Measurements from ENCODE around the gene TPI1. TPM values are rescaled to one million over a fixed set of nuclear protein-coding genes. Genes with fewer than 3 reads are reported as not detected.

Gene TPI1
- total RNA-seq, 1 donor from 2014 or later: 274 TPM

DNA sequence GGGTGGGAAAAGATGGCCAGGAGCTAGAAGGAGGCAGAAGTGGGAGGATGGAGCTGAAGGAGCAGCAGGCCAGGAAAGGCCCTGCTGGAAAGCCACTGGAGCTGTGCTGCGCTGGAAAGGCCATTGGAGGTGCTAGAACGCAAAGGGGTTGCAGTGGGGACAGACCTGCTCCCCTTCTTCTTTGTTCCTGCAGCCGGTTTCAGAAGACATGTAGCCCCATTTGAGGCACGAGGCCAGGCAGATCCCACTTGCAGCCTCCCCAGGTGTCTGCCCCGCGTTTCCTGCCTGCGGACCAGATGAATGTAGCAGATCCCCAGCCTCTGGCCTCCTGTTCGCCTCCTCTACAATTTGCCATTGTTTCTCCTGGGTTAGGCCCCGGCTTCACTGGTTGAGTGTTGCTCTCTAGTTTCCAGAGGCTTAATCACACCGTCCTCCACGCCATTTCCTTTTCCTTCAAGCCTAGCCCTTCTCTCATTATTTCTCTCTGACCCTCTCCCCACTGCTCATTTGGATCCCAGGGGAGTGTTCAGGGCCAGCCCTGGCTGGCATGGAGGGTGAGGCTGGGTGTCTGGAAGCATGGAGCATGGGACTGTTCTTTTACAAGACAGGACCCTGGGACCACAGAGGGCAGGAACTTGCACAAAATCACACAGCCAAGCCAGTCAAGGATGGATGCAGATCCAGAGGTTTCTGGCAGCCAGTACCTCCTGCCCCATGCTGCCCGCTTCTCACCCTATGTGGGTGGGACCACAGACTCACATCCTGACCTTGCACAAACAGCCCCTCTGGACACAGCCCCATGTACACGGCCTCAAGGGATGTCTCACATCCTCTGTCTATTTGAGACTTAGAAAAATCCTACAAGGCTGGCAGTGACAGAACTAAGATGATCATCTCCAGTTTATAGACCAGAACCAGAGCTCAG, 48.0 kb upstream of the TPI1 start:
- no peak for DNase-seq (ENCODE audit: extremely low spot score in 2 of 2)
- no peak for TF ChIP-seq POLR2AphosphoS5 (IDR thresholded peaks at IDR 0.05; ENCODE audit: insufficient read depth in 1 of 2, low read depth in 1 of 2)
- no peak for TF ChIP-seq POLR2A (IDR thresholded peaks at IDR 0.05)
- TF ChIP-seq CTCF (IDR thresholded peaks at IDR 0.05): no peak
- intact Hi-C loops (cut with DNase I): no loop called here
- no peaks in the 10 kb centered on the region for H3K27me3 ChIP-seq
- peaks cover 19% of the 10 kb centered on the region for H3K4me1 ChIP-seq
- no peaks in the 10 kb centered on the region for H3K36me3 ChIP-seq
- H3K9me3 ChIP-seq: no peaks in the 10 kb centered on the region
- H3K4me3 ChIP-seq: no peak overlapping the region
- H3K27ac ChIP-seq: no peak overlapping the region

- H3K4me1 ChIP-seq: peaks cover 24% of the 10 kb centered on the region
- H3K36me3 ChIP-seq: no peaks in the 10 kb centered on the region
- intact Hi-C loops (cut with DNase I): no loop called here
- no peak overlapping the region for H3K4me3 ChIP-seq
- no peak overlapping the region for H3K27ac ChIP-seq
- TF ChIP-seq POLR2A (IDR thresholded peaks at IDR 0.05) (no peak), CTCF (IDR thresholded peaks at IDR 0.05) (no peak), POLR2AphosphoS5 (IDR thresholded peaks at IDR 0.05; ENCODE audit: insufficient read depth in 1 of 2, low read depth in 1 of 2) (no peak)
- no peak for DNase-seq (ENCODE audit: extremely low spot score in 2 of 2)
- no peaks in the 10 kb centered on the region for H3K27me3 ChIP-seq
- H3K9me3 ChIP-seq: no peaks in the 10 kb centered on the region
Measured at GRCh38 chr12:6820166-6820565, 47.2 kb upstream of the TPI1 start.

DNA sequence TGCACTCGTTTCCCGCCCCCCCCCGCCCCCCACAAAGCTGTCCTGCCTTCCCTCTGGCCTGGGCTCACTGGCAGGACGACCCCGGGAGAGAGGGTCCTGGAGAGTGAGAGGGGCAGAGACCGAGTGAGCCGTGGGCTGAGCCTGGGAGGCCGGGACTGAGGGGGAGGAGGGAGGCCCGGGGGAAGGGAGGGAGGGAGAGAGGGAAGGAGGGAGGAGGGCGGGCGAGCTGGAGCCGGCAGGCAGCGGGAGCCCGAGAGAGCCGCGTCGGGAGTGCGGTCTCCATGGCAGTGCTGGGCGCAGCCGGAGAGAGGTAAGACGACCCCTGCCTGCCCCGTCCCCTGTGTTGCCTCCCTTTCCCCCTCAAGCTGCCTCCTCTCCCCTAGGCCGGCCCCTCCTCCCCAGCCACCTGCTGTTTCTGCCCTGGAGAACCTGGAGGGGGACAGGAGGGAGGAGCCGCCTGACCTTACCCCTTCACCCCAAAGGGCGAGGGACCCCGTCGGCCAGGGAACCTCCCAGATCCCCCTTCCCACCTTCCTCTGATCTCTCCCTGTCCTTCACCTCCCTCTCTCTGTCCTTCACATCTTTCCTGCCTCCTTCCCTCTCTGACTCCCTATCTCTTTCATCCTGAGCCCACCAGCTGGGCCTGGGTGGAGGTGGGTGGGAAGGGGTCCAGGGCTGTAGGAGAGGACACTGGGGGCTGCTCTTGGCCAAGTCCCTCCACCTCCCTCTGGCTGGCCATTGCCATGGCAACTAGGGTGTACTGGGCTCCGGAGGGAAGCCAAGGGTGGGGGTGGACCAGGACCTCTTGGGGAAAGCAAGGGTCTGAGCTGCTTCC, 45.5 kb upstream of the TPI1 start, which contains the start of gene GPR162:
TSS of gene GPR162 (plus strand) at position 231 of the 835 bp plus-strand sequence. CDS start 2,078 bp downstream, outside the sequence.
- TF ChIP-seq POLR2A (IDR thresholded peaks at IDR 0.05) (no peak), POLR2AphosphoS5 (IDR thresholded peaks at IDR 0.05; ENCODE audit: insufficient read depth in 1 of 2, low read depth in 1 of 2) (no peak), CTCF (IDR thresholded peaks at IDR 0.05) (no peak)
- no peak for DNase-seq (ENCODE audit: extremely low spot score in 2 of 2)
- Histone ChIP-seq H3K9me3 (no peaks in the 10 kb centered on the region), H3K4me1 (peaks cover 35% of the 10 kb centered on the region), H3K27ac (peak within 1 kb of the TSS; percentile 28), H3K36me3 (no peaks in the 10 kb centered on the region), H3K27me3 (no peaks in the 10 kb centered on the region), H3K4me3 (peak within 1 kb of the TSS; percentile 36 to 43)
- intact Hi-C loops (cut with DNase I): no loop called here

- Histone ChIP-seq H3K27me3 (no peaks in the 10 kb centered on the region), H3K36me3 (no peaks in the 10 kb centered on the region), H3K27ac (no peak overlapping the region), H3K4me1 (peaks cover 43% of the 10 kb centered on the region), H3K4me3 (peak overlapping the region in 1 of 2 donors; percentile 36), H3K9me3 (no peaks in the 10 kb centered on the region)
- no peak for TF ChIP-seq POLR2AphosphoS5 (IDR thresholded peaks at IDR 0.05; ENCODE audit: insufficient read depth in 1 of 2, low read depth in 1 of 2)
- TF ChIP-seq CTCF (IDR thresholded peaks at IDR 0.05): no peak
- no peak for TF ChIP-seq POLR2A (IDR thresholded peaks at IDR 0.05)
- no peak for DNase-seq (ENCODE audit: extremely low spot score in 2 of 2)
- intact Hi-C loops (cut with DNase I): no loop called here
Measured at GRCh38 chr12:6822426-6823135, 44.8 kb upstream of the TPI1 start.

Measured in vagina (tissue), 2 donors.